ENCODE data around the gene CERS4. TPM values are rescaled to one million over a fixed set of nuclear protein-coding genes. Genes with fewer than 3 reads are reported as not detected.

CERS4 gene
- polyA plus RNA-seq, 1 experiment = 7.6 TPM

GRCh38 chr19:8174706-8175105 is 34.5 kb upstream of the CERS4 start:
- DNase-seq (ENCODE audit: low read depth) = no peak

DNA sequence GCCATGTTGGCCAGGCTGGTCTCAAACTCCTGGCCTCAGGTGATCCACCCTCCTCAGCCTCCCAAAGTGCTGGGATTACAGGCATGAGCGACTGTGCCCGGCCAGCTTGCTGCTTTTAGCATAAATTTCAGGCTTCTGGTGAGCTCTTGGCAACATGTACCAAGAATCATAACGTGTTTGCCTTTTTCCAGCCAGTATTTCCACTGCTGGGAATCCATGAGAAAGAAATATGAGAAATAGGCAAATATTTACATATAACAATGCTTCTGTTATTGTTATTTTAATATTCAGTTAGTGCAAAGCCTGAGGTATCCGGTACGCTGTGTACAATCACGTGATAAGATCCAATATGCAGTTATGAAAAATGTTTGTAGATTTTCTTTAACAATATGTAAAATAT is 29.2 kb upstream of the CERS4 start:
- POLR2A ChIA-PET = no interaction called here
- no peaks in the 10 kb centered on the region for H3K36me3 ChIP-seq (ENCODE audit: control insufficient read depth, insufficient read depth, low read length)
- no peak overlapping the region for H3K4me3 ChIP-seq (ENCODE audit: low read depth, low read length)
- TF ChIP-seq, protein P1, sequence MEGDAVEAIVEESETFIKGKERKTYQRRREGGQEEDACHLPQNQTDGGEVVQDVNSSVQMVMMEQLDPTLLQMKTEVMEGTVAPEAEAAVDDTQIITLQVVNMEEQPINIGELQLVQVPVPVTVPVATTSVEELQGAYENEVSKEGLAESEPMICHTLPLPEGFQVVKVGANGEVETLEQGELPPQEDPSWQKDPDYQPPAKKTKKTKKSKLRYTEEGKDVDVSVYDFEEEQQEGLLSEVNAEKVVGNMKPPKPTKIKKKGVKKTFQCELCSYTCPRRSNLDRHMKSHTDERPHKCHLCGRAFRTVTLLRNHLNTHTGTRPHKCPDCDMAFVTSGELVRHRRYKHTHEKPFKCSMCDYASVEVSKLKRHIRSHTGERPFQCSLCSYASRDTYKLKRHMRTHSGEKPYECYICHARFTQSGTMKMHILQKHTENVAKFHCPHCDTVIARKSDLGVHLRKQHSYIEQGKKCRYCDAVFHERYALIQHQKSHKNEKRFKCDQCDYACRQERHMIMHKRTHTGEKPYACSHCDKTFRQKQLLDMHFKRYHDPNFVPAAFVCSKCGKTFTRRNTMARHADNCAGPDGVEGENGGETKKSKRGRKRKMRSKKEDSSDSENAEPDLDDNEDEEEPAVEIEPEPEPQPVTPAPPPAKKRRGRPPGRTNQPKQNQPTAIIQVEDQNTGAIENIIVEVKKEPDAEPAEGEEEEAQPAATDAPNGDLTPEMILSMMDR (IDR thresholded peaks at IDR 0.05; ENCODE audit: insufficient read depth, low read depth, low read length) = no peak
- no peaks in the 10 kb centered on the region for H3K27me3 ChIP-seq (ENCODE audit: control insufficient read depth, insufficient read depth, low read length)
- CTCF ChIA-PET = interaction anchor here (1.0 kb wide), 1 partner anchor 25 kb away, joined by 3 read pairs; no protein-coding TSS in a partner anchor
- no peak for DNase-seq (ENCODE audit: low read depth)

More at GRCh38 chr19:8174706-8175105, 34.5 kb upstream of the CERS4 start:
- CTCF ChIA-PET = interaction anchor here (2.0 kb wide), 1 partner anchor 204 kb away, joined by 5 read pairs; no protein-coding TSS in a partner anchor
- no peaks in the 10 kb centered on the region for H3K36me3 ChIP-seq (ENCODE audit: control insufficient read depth, insufficient read depth, low read length)
- H3K4me3 ChIP-seq (ENCODE audit: low read depth, low read length) = no peak overlapping the region
- H3K27me3 ChIP-seq (ENCODE audit: control insufficient read depth, insufficient read depth, low read length) = no peaks in the 10 kb centered on the region
- TF ChIP-seq, protein P1 (IDR thresholded peaks at IDR 0.05; ENCODE audit: insufficient read depth, low read depth, low read length) = no peak
- POLR2A ChIA-PET = no interaction called here

GRCh38 chr19:8184274-8184673 is 24.9 kb upstream of the CERS4 start:
- ChIA-PET CTCF (no interaction called here), POLR2A (no interaction called here)
- no peaks in the 10 kb centered on the region for H3K36me3 ChIP-seq (ENCODE audit: control insufficient read depth, insufficient read depth, low read length)
- no peaks in the 10 kb centered on the region for H3K27me3 ChIP-seq (ENCODE audit: control insufficient read depth, insufficient read depth, low read length)
- no peak for DNase-seq (ENCODE audit: low read depth)
- H3K4me3 ChIP-seq (ENCODE audit: low read depth, low read length) = no peak overlapping the region
- TF ChIP-seq, protein P1 (IDR thresholded peaks at IDR 0.05; ENCODE audit: insufficient read depth, low read depth, low read length) = no peak

DNA sequence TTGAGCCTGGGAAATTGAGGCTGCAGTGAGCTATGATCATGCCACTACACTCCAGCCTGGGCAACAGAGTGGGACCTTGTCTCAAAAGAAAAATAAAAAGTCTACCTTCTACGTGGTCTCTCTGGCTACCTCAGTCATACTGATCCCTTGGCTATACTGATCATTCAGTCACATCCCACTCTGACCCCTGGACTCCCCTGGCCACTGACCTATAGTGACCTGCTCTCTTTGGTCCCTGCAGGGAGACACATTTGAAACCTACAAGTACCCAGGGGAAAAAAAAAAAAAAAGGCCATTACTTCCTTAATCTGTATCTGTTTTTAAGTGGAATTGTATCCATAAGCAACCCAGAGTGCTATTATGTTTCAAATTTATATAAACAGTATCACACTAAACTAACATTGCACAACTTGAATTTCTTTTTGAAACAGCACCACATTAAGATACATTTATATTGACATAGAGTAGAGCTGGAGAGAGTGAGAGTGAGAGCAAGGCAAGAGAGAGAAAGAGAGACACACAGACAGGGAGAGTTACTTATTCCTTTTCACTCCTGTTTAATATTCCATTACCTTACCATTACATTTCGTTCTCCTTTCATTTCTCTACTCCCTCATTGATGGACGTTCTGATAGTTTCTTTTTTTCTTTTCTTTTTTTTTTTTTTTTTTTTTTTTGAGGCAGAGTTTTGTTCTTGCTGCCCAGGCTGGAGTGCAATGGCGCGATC is 23.7 kb upstream of the CERS4 start:
- TF ChIP-seq, protein P1 (IDR thresholded peaks at IDR 0.05; ENCODE audit: insufficient read depth, low read depth, low read length) = no peak
- ChIA-PET POLR2A (no interaction called here), CTCF (no interaction called here)
- Histone ChIP-seq H3K36me3 (ENCODE audit: control insufficient read depth, insufficient read depth, low read length) (no peaks in the 10 kb centered on the region), H3K27me3 (ENCODE audit: control insufficient read depth, insufficient read depth, low read length) (no peaks in the 10 kb centered on the region), H3K4me3 (ENCODE audit: low read depth, low read length) (no peak overlapping the region)
- no peak for DNase-seq (ENCODE audit: low read depth)

GRCh38 chr19:8192221-8192820 is 16.8 kb upstream of the CERS4 start:
- no peaks in the 10 kb centered on the region for H3K36me3 ChIP-seq (ENCODE audit: control insufficient read depth, insufficient read depth, low read length)
- ChIA-PET POLR2A (no interaction called here), CTCF (no interaction called here)
- H3K27me3 ChIP-seq (ENCODE audit: control insufficient read depth, insufficient read depth, low read length) = no peaks in the 10 kb centered on the region
- H3K4me3 ChIP-seq (ENCODE audit: low read depth, low read length) = no peak overlapping the region
- no peak for DNase-seq (ENCODE audit: low read depth)
- TF ChIP-seq, protein P1 (IDR thresholded peaks at IDR 0.05; ENCODE audit: insufficient read depth, low read depth, low read length) = no peak
